NCI-H82 treated with DMSO at 0.1 percent for 48 hours (cell line): ENCODE results near the gene MACROD1.
A peak's percentile ranks its signal among the peaks of the same experiment; 100 is the strongest.

Experiments used
- DNase-seq: peaks from one replicate; lab custom pipeline; 2025; ENCODE audit not compliant: unreplicated experiment; lab: John Stamatoyannopoulos, UW

The MACROD1 gene

DNA sequence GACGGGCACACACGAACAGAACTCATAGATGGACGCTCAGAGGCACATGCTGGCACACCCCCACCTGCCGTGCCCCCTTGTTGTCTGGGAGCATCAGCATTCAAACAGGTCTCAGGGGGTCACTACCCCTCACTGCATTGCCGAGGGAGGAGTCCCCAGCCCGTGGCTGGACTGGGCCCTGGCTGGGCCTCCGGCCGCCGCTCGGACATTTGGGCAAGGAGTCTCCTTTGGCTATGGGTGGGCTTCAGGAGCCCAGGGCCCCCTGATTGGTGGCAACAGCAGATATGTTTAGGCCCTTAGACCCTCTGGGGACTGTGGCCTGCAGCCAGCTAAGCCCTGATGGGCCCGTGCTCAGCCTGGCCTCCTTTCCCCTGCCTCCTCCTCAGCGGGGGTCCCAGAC, 88.3 kb downstream of the MACROD1 start:
- no peak for DNase-seq

DNA sequence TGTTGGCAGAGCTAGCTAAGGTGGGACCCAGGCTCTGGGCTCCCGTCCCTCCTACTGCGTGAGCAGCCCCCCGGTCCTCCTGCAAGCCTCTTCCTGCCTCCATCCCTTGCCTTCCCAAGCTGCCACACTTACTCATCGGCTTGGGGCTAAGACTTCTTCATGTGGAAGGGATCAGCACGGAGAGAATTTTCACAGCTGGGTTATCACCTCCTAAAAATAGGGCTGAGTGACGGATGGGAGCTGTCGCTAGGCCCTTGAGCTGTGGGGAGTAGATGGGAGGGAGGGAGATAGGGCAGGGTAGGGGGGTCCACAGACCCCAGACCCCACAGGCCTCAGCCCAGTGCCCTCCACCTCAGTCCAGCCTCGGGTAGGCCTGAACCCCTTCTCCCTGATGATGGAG, 89.2 kb downstream of the MACROD1 start:
- DNase-seq = no peak

DNA sequence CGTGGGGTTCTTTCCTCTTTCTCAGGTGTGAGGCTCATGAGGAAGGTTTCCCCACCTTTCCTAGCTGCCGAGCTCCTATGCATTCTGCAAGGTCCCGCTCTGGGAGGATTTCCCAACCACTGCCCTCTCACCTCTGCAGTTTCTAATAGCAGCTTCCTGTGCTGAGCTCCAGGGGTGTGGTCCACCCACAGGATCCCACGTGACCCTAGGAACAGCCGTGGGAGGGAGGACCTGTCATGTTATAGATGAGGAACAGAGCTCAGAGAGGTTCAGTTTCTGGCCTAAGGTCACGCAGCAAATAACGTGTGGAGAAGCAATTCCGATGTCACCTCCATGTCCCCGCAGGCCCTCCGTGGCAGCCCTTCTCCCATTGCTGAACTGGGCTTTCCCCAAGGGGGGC, 91.7 kb downstream of the MACROD1 start:
- DNase-seq = no peak

DNA sequence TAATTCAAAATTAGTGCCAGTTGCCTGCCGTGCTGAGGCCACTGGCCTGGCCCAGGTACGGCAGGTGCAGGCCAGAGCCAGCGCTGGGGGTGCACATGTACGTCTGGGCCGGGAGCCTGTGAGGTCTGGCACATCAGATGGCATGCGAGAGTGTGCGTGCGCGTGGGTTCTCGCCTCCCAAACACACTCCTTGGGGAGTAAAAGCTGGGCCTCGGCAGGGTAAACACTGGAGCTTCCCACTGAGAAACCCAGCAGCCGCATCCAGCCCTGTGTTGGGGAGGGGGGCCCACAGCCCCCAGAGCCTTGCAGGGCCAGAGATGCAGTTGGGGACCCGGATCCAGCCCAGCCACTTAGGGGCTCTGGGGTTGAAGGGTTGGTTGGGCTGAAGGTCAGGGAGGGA, 92.4 kb downstream of the MACROD1 start:
- DNase-seq = no peak

DNA sequence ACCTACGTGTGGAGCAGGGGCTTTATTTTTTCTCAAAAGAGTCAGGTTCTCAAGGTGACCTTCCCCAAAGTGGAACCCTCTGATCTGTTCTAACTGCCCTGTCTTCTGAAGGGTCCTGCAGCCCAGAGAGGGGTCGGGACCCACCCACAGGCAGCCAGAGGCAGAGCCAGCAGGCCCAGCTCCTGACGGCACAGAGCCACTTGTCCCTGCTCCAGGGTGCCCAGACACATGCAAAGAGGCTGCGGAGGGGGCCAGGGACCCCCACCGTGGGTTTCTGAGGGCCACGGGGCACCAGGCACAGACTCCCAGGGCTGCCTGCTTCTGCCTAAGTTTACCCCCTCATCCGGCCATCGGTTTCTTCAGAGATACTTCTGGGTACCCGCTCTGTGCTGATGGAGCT, 93.0 kb downstream of the MACROD1 start:
- DNase-seq = no peak

DNA sequence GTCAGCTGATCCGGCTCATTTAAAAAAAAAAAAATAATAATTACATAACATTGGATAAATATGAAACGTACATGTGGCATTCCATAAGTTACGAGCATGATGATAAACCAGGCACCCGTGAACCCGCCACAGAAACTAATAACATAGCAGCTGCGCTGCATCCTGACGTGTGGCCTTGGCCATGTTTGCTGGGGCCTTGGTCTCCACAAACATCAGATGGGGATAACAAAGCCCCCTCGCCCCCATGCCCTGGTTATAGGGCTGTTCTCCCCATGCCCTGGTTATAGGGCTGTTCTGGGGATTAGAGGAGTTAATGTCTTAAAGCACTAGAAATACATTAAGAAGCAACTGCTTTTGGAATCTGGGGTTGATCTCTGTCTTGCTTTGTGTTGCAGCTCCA, 93.5 kb downstream of the MACROD1 start:
- no peak for DNase-seq

DNA sequence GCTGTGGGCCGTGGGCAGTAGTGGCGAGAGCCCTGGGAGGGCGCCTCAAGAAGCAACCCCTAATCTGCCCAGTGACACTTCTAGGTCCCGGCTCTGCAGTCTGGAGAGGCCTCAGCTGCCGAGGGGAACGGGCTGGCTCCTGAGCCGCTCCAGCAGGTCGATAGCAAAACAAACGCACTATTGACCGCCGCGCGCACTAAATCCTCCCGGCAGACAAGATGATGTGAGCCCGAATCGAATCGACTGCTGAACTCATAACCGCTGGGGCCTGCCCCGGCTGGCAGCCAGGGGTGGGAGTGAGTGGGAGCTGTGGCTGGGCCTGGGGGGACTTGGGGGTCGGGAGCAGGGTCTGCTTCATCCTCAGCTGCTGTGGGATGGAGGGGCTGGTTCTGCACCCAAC, 94.1 kb downstream of the MACROD1 start:
- no peak for DNase-seq

DNA sequence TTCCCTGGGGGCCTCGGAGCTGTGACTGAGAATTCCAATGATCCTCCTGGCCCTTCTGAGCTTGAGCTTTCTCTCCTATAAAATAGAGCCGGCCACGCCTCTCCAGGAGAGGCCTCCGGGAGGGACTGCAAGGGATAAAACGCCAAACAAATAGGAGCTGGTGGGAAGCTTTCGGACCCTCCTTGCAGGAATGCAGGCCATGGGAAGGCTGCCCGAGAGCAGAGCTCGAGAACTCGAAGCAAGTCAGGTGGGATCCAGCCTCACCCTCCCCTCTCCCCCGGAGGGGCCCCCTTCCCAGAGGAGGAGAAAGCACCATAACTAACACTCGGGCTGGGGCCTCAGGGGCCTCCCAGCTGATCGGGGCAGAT, 95.6 kb downstream of the MACROD1 start:
- DNase-seq = no peak

DNA sequence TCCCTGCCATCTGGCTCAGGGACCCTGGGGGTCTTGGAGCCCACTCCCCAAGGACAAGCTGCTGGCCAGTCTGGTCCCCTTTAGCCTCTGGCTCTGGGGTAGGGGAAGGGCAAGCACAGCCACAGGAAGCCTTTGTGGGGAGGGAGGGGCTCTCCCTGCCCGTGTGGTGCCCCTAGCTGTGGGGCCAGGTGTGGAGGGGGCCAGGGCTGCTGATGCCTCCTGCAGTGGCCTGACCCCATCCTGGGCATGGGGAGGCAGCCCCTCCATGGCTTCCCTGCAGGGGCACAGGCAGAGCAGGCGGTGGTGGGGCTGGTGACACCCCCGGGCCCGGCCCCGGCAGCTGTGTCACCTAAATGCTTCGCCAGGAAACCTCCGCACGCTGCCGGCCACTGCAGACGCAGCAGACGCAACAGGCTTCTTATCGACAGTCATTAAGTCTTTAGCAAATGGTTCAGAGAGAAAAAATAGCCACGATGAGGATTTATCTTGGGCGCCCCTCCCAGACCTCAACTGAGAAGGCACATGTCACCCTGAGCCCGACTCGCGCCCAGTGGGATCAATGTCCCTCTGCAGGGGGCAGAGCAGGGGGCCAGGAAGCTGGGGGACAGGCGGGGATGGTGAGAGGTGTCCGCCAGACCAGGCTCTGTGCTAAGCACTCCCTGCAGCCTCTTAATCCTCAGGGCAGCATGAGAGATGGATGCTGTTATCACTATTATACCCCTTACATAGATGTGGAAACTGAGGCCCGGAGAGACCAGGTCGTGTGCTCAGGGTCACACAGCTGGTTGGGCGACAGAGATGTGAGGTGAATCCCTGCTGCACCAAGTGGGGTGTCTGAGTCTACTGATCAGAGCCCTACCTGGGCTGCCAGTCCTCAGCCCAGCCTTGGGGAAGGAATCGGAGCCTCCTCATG, 96.3 kb downstream of the MACROD1 start:
- DNase-seq = peak; percentile 14

DNA sequence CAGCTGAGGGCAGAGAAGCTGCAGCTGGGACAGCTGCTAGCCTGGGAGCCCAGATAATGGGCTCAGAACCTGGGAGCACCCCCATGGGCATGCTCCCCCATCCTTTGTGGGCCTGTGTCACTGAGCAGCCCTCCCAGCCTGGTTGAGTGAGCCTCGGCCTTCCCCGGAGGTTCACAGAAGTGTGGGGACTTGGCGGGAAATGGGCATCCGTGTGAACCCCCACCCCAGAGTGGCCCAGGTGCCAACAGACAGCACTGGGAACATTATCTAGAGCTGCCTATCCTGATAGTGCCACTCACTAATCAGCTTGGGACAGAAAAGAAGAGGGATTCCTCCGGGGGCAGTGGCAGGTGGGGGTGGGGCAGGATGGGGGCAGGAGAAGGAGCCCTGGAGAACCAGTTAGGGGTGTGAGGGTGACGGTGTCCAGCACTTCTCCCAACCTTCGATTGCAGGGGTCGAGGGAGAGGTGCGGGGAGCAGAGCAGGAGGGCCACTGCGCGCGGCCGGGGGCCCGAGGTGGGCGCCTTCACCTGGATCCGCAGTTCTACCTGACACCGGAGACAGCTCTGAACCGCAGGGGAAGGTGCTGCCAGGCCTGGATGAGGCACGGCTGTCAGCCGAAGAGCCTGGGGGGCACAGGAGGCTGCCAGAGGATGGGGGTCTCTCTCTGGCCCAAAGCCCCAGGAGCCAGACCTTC, 97.1 kb downstream of the MACROD1 start:
- DNase-seq = no peak

DNA sequence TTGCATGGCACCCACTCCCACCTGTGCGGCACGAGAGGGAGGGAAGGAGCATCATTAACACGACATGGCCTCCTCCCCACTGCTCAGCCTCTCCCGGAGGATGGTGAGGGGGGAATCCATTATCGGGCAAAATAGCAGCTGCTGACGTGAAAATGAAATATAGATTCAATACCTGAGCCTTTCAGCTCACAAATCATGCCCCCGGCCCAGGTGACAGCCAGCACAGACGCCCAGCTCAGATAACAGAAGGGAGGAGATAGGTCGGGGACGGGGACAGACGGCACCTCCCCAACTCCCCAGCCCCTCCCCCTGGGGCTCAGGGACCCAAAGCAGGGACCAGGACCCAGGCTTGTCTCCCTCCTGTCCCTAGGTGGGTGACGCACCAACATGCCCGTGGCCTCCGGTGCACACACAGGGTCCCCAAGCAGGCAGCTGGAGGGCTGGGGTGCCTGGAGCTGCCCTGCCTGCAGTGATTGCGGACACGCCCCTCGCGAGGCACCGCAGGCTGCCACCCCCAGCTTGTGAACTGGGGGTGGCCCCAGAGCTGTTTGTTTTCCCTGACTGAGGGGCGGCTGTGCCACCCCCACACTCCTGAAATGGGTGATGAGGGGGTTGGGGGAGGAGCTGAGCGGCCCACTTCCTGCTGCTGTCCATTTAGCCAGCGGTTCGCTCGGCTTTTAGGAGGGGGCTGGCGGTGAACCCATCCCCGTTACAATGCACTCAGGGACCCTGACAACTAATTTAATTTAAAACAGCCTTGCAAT, 98.5 kb downstream of the MACROD1 start:
- no peak for DNase-seq

DNA sequence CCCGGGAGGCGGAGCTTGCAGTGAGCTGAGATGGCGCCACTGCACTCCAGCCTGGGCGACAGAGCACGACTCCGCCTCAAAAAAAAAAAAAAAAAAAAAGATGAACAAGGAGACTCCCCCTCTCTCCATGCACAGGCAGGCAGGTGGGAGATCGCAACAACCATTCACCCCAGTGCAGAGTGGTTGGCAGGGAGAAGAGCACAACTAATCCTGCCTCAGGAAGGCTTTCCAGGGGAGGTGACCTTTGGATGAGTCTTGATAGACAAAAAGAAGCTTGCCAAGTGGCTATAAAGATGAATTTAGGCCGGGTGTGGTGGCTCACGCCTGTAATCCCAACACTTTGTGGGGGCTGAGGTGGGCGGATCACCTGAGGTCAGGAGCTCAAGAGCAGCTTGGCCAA, 100.2 kb downstream of the MACROD1 start:
- no peak for DNase-seq

DNA sequence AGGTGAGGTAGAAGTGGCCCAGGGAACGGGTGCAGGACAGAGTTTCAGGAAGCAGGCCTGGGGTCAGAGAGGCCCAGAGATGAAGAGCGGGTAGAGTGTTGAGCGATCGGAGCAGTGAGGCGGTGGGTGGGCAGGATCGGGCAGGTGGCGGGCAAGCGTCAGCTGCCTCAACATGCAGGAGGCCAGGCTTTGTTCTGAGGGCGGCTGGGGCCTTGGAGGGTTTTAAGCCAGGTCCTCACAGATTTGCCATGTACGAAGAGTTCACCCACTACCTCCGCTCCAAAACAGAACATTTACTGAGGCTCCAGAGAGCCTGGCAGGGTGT, 100.8 kb downstream of the MACROD1 start:
- no peak for DNase-seq

DNA sequence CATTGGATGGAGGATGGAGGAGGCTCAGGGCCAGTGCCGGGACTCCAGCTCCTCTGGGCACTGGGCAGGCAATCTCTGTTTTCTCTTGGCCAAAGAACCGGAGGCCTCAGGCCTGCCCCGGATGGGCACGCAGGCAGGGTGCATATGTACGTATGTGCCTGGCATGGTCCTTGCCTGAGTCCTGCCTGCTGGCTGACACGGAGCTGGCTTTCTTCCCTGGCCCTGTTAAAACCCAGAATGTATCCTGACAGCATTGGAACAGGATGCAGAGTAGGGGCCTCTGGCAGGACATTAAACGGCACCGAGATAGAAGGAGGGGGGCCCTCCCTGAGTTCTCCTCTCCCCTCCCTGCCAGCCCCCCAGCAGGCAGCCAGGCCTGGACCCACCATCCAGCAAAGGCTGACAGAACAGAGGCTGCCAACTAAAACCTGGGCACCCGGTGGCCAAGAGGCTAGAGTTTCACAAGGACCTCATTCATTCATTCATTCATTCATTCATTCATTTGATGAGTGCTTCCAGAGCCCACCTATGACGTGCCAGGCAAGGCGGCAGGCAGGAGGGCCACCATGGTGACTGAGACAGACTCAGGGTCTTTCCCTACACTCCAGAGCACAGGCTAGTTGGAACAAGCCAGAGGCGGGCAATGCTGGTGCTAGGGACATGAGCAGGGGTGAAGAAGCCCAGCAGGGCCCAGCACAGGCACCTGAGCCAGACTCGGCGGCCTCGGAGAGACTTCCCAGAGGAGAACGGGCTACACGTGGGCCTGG, 101.4 kb downstream of the MACROD1 start:
- no peak for DNase-seq

DNA sequence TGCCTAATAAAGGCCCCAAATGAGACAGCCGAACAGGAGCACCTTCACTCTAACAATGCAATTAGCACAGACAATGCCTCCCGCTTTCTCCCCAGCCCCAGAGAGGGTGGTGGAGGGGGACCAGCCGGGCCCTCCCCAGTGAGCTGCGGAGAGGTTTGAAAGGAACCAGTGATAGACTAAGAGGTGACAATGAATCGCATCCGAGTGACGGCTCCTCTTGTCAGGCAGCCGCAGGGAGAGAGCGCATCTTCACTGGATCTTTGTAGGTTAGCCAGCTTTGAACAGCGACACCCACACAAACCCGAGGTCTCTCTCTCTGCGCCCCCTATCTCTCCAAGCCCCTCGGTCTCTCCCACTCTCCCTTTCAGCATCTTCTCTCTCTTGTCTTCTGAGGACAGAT, 102.1 kb downstream of the MACROD1 start:
- DNase-seq = no peak

DNA sequence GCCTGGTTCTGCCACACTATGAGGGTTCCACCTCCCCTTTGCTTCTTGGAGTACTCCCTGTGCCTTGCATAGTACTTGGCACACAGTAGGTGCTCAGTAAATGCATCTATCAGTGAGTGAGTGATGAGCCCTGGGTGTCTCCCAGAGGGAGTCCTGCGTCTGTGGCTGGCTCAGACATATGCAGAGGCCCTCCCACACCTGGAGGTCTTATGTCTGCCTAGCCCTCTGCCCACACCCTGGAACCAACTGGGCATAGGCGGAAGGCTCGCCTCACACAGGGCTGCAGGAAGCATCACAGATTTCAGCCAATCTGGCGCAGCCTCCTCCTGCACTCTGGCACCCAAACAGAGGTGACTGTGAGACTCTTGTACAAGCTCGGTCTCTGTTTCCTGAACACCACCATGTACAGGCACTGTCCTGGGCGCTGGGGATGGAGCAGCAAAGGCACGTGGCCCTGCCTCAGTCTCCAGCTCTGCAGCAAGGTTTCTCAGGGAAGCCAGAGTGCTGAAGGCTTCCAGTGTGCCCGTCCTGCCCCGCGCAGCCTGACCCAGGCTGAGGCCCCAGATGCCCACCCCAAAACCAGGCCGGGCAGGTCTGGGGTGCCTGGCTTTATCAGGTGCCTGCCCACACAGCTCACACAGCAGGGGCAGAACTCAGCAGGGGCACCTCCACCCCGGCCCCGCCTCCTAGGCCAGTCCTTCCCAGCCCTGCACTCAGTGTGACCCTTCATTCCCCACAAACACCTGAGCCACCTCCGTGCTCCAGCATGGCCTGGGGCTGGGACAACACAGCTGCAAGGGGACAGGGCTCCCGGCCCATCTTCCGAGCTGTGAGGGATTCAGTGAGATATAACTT, 103.5 kb downstream of the MACROD1 start:
- DNase-seq = no peak

DNA sequence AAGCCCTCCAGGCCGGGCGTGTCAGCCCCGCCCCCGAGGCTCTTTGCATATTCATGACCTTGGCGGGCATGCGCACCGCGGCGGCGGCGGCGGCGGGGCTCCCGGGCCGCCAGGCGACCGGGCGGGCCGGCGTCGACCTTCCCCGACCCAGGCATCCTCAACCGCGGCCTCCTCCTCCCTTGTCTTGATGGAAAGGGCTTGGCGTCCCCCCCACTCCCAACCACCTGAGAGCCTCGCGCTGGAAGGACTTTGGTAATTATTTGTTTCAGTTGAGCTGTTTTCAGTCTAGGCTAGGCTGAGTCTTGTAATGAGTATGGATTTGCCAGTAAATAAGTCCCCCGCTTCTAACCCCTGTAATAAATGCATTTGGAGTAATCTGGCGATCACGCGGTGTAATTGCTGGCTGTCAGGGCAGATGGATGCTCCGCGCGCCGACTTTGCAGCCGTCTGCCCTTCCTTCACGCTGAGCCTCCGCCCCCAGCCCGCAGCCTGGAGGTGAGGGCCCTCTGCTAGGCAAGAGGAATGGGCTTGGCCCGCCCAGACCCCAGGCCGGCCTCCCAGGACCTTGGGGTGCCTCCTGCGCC, 105.0 kb downstream of the MACROD1 start:
- peak; percentile 53 for DNase-seq

DNA sequence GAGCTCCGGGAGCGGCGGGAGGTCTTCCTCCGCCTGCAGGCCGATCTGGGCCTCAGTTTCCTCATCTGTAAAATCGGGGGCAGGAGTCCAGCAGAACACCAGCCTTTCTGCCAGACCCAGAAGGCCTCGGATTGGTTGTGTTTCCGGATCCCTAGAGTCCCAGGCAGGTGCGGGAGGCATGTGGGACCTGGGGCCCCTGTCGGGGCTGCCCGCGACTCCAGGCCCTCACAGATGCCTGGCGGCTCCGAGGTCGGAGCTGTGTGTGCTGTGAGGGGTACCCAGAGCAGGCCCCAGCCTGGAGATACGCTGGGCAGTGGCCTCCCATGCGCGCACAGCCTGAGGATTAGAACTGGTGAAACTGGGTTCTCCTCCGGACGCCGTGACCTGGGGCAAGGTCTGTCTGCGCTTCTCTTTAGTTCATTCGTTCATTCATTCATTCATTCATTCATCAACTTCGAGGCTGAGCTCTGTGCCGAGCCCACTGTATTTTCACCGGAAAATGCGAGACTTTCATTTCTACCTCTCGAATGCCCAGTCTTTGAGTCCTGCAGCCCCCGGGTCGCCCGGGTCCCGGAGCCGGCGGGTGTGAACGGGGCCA, 105.6 kb downstream of the MACROD1 start:
- no peak for DNase-seq

DNA sequence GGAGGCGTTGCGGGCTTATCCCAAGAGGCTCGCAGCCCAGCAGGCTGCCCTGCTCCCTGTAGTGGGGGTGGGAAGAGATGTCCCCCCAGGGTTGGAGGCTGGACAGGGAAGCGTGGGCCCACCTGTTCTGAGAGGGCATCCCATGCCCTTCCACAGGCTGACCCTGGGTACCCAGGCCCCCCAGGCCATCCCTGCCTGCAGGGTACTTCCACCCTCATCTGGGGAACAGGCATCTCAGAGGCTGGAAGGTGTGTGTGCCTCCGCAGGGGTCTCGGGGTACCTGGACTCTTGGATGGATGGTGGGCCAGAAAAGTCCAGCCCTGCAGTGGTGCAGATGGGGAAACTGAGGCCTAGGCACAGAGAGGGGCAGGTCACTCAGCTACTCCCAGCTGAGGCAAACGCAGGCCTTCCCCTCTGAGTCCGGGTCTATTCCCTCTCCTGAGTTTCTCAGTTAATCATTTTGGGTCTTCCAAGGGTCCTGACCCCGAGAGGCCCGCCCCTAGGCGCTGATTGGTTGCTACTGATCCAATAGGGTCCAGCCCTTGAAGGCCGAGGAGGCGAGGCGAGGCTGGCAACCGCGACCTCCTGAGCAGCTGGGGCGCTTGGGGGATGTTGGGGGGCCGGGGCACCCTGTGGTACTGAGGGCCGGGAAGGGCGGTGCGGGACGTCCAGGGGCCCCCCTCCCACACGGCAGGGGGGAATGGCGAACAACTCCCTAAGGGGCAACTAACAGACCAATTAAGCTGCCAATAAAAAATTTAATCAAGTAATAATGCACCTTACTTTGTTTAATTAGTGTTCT, 106.4 kb downstream of the MACROD1 start:
- no peak for DNase-seq
